Endothelial cell of umbilical vein (primary cell): ENCODE results near the gene SMAD6. TPM values are rescaled to one million over a fixed set of nuclear protein-coding genes. Genes with fewer than 3 reads are reported as not detected.

Source experiments
- BruUV-seq: library from RNA; stranded (reverse); fragments of 400-500 nt; replicated peaks from 2 replicates; lab custom pipeline; 2021; lab: Mats Ljungman, UMichigan
- CTCF ChIA-PET: fragments of 300-600, 350-600 bp; sonication (Branson Sonifier 250); formaldehyde crosslinking; loops from one replicate; lab custom pipeline; 2021; ENCODE audit warnings: antibody characterized with exemption, inconsistent platforms; lab: Charles Lee
- POLR2A ChIA-PET: fragments of 300-600, 350-600 bp; sonication (Branson Sonifier 250); formaldehyde crosslinking; loops from one replicate; lab custom pipeline; 2021; ENCODE audit warnings: antibody characterized with exemption, inconsistent platforms; lab: Charles Lee
- DNase-seq: peaks from one replicate; pipeline ENCODE4 v3.0.0-alpha.2; 2011; ENCODE audit warnings: low read depth, low spot score
- FAIRE-seq: peaks from 2 replicates; lab custom pipeline; 2011; peaks lifted over from hg19 to GRCh38; lab: Jason Lieb, UNC
- H2AFZ ChIP-seq: 2 replicates; pipeline ENCODE4 v1.6.0; 2012; ENCODE audit warnings: low read depth, low read length, control low read depth, inconsistent platforms
- H3K27ac ChIP-seq: 2 replicates; pipeline ENCODE4 v1.5.1; 2011; ENCODE audit warnings: low read depth, mild to moderate bottlenecking, control low read depth, low read length, moderate library complexity; ENCODE audit not compliant: insufficient read depth
- H3K27me3 ChIP-seq, 2 experiments: 2 replicates each; pipeline versions ENCODE4 v1.6.0 to v1.6.1; 2011; ENCODE audit warnings: low read length in 2 of 2, mixed read lengths in 1 of 2; ENCODE audit not compliant: control insufficient read depth in 2 of 2, insufficient read depth in 2 of 2
- H3K36me3 ChIP-seq, 2 experiments: 2 replicates in 1 of 2; 3 replicates in 1 of 2; pipeline ENCODE4 v1.5.1; 2011; ENCODE audit warnings: low read length in 2 of 2, mild to moderate bottlenecking in 1 of 2, moderate library complexity in 1 of 2; ENCODE audit not compliant: control insufficient read depth in 2 of 2, insufficient read depth in 2 of 2; ENCODE audit errors: extremely low read depth in 1 of 2
- H3K4me1 ChIP-seq: 3 replicates; pipeline ENCODE4 v1.5.1; 2011; ENCODE audit warnings: mild to moderate bottlenecking, low read length; ENCODE audit not compliant: control insufficient read depth, insufficient read depth; ENCODE audit errors: extremely low read depth
- H3K4me2 ChIP-seq: 2 replicates; pipeline ENCODE4 v1.6.1; 2011; ENCODE audit warnings: low read length, control low read depth, mixed read lengths; ENCODE audit not compliant: insufficient read depth
- H3K4me3 ChIP-seq, 3 experiments: fragments of 200-600 bp in 1 of 3; sonication (generic), shearing (Covaris generic) in 1 of 3; replicated peaks in 1 of 3; 2 replicates each; pipeline ENCODE4 v1.5.1; 2011 to 2016; ENCODE audit warnings: control low read depth in 3 of 3, low read length in 3 of 3, mild to moderate bottlenecking in 2 of 3, inconsistent platforms in 1 of 3, low read depth in 1 of 3, moderate library complexity in 1 of 3; ENCODE audit not compliant: insufficient read depth in 1 of 3
- H3K79me2 ChIP-seq: 2 replicates; pipeline ENCODE4 v1.6.0; 2012; ENCODE audit warnings: low read length, inconsistent platforms; ENCODE audit not compliant: control insufficient read depth, insufficient read depth
- H3K9ac ChIP-seq: replicated peaks from 2 replicates; pipeline ENCODE3; 2011; ENCODE audit warnings: low read length, control low read depth; ENCODE audit not compliant: insufficient read depth; ENCODE audit errors: extremely low read depth
- H3K9me1 ChIP-seq: replicated peaks from 3 replicates; pipeline ENCODE4 v1.6.0; 2011; ENCODE audit warnings: mild to moderate bottlenecking, low read length; ENCODE audit not compliant: control insufficient read depth, insufficient read depth; ENCODE audit errors: extremely low read depth
- H3K9me3 ChIP-seq: replicated peaks from 2 replicates; pipeline ENCODE4 v1.5.1; 2012; ENCODE audit warnings: low read length, inconsistent platforms; ENCODE audit not compliant: control insufficient read depth, insufficient read depth
- H4K20me1 ChIP-seq: replicated peaks from 2 replicates; pipeline ENCODE3; 2011; ENCODE audit warnings: mild to moderate bottlenecking, low read length; ENCODE audit not compliant: control insufficient read depth, insufficient read depth; ENCODE audit errors: extremely low read depth
- EZH2 ChIP-seq: IDR thresholded peaks from 2 replicates; pipeline ENCODE4 v1.6.1; 2012; ENCODE audit warnings: borderline replicate concordance, low read depth, mild to moderate bottlenecking, moderate library complexity, low read length, inconsistent platforms; ENCODE audit not compliant: severe bottlenecking
- FOS ChIP-seq: IDR thresholded peaks from 2 replicates; pipeline ENCODE4 v1.6.1; 2011; ENCODE audit warnings: mild to moderate bottlenecking, low read length, moderate library complexity, borderline replicate concordance; ENCODE audit not compliant: insufficient read depth
- GATA2 ChIP-seq: IDR thresholded peaks from 2 replicates; pipeline ENCODE4 v1.7.0; 2011; ENCODE audit warnings: low read depth, mild to moderate bottlenecking, moderate library complexity, mixed read lengths, low read length; ENCODE audit not compliant: insufficient read length, insufficient read depth
- JUN ChIP-seq: IDR thresholded peaks from 2 replicates; pipeline ENCODE4 v1.6.1; 2011; ENCODE audit warnings: borderline replicate concordance, low read depth; ENCODE audit not compliant: insufficient read length, insufficient read depth
- MYC ChIP-seq: IDR thresholded peaks from one replicate; pipeline ENCODE4 v1.6.1; 2011; ENCODE audit warnings: mild to moderate bottlenecking, low read depth, low read length
- POLR2A ChIP-seq: IDR thresholded peaks from 2 replicates; pipeline ENCODE4 v1.6.1; 2012; ENCODE audit warnings: low read depth, mild to moderate bottlenecking, control low read depth, low read length
- POLR2AphosphoS5 ChIP-seq: IDR thresholded peaks from 2 replicates; pipeline ENCODE4 v1.6.1; 2012; ENCODE audit warnings: low read depth, mild to moderate bottlenecking, control low read depth, low read length, moderate library complexity; ENCODE audit not compliant: insufficient read depth
- dilution Hi-C: fragments of 300-500 bp; cut with MboI; formaldehyde crosslinking; loops from one replicate; pipeline ENCODE4 v1.15.0; 2019; ENCODE audit warnings: low sequenced_read_pairs; ENCODE audit not compliant: extremely low pct_ligation_motif_present
- intact Hi-C: fragments of 100-400 bp; cut with micrococcal nuclease; formaldehyde crosslinking; loops from one replicate; pipeline ENCODE4 v1.10.0; 2022
- polyA plus RNA-seq, 4 experiments: library from polyadenylated mRNA; depleted of rRNA in 3 of 4; stranded (reverse) in 3 of 4; unstranded in 1 of 4; fragments of >200 nt; gene quantifications; 2 replicates each; pipeline versions ENCODE4 v1.2.1 to v1.2.3, GENCODE V29; 2011 to 2012; ENCODE audit warnings: missing spikeins in 1 of 4
- total RNA-seq: library from RNA; stranded (reverse); gene quantifications from 2 replicates; pipeline ENCODE4 v1.2.3, GENCODE V29; 2021
- TF ChIP-seq, protein P1 (sequence below): IDR thresholded peaks from 2 replicates; pipeline ENCODE4 v1.6.1; 2011; ENCODE audit not compliant: insufficient read depth, insufficient read length
- TF ChIP-seq, protein P2 (sequence below), 2 donors: IDR thresholded peaks; 1 replicate in 1 of 2; 2 replicates in 1 of 2; pipeline ENCODE4 v1.5.1; 2011; ENCODE audit warnings: low read length in 2 of 2, mild to moderate bottlenecking in 2 of 2, moderate library complexity in 2 of 2, control low read depth in 1 of 2, inconsistent platforms in 1 of 2, low read depth in 1 of 2; ENCODE audit not compliant: insufficient read depth in 1 of 2; ENCODE audit errors: extremely low read depth in 1 of 2

SMAD6 gene
- total and polyA plus RNA-seq, 2 donors (not counting 3 experiments of a cell fraction or from before 2014, with no cell fraction given) = 7.3 to 12.5 TPM

DNA sequence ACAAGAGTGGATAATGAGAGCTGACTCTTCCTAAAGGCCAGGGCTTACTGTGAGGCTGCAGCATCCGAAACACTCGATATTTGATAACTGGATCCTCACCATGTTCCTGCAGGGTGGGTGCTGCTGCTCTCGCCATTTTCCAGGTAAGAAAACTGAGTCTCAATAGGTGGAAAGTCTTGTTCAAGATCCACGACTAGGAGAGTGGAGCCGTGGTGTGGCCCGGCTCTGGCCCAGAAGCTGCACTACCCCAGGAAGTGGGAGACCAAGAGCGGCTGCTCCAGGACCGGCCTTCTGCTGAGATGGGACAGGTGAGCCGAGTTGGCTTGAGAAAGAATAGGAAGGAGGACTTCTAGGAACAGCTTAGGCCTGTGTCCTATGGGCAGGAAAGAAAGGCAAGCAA lies 121.6 kb downstream of the SMAD6 start:
- no peaks in the 10 kb centered on the region for H4K20me1 ChIP-seq
- H3K9ac ChIP-seq = no peak overlapping the region
- no peak overlapping the region for H3K27ac ChIP-seq
- no TSS peak for BruUV-seq
- FAIRE-seq (no peak), DNase-seq (no peak)
- H3K4me2 ChIP-seq = no peak overlapping the region
- no peak overlapping the region for H2AFZ ChIP-seq
- POLR2A ChIA-PET = no interaction called here
- intact Hi-C loops (no loop called here), dilution Hi-C loops (no loop called here)
- H3K4me3 ChIP-seq = no peak overlapping the region
- H3K9me3 ChIP-seq = no peaks in the 10 kb centered on the region
- no peaks in the 10 kb centered on the region for H3K27me3 ChIP-seq
- no peaks in the 10 kb centered on the region for H3K79me2 ChIP-seq
- no peaks in the 10 kb centered on the region for H3K36me3 ChIP-seq
- no peaks in the 10 kb centered on the region for H3K9me1 ChIP-seq
- CTCF ChIA-PET = interaction anchor here (1.2 kb wide), 1 partner anchor 16 kb away, joined by 4 read pairs; no protein-coding TSS in a partner anchor
- H3K4me1 ChIP-seq = no peaks in the 10 kb centered on the region
- TF ChIP-seq POLR2AphosphoS5 = no peak
- TF ChIP-seq MYC = no peak
- no peak for TF ChIP-seq EZH2
- TF ChIP-seq, protein P1, sequence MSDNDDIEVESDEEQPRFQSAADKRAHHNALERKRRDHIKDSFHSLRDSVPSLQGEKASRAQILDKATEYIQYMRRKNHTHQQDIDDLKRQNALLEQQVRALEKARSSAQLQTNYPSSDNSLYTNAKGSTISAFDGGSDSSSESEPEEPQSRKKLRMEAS = no peak
- TF ChIP-seq GATA2 = no peak
- TF ChIP-seq FOS = no peak
- no peak for TF ChIP-seq JUN
- TF ChIP-seq POLR2A = no peak
- TF ChIP-seq, protein P2, sequence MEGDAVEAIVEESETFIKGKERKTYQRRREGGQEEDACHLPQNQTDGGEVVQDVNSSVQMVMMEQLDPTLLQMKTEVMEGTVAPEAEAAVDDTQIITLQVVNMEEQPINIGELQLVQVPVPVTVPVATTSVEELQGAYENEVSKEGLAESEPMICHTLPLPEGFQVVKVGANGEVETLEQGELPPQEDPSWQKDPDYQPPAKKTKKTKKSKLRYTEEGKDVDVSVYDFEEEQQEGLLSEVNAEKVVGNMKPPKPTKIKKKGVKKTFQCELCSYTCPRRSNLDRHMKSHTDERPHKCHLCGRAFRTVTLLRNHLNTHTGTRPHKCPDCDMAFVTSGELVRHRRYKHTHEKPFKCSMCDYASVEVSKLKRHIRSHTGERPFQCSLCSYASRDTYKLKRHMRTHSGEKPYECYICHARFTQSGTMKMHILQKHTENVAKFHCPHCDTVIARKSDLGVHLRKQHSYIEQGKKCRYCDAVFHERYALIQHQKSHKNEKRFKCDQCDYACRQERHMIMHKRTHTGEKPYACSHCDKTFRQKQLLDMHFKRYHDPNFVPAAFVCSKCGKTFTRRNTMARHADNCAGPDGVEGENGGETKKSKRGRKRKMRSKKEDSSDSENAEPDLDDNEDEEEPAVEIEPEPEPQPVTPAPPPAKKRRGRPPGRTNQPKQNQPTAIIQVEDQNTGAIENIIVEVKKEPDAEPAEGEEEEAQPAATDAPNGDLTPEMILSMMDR (IDR thresholded peaks at IDR 0.05; ENCODE audit: extremely low read depth in 1 of 2, insufficient read depth in 1 of 2, low read depth in 1 of 2, low read length in 2 of 2) = no peak
